GM19372 (cell line): ENCODE results near the gene WNT11.

ENCODE experiments used
- ATAC-seq: cut with Tn5 transposase; IDR thresholded peaks from one replicate; pipeline ENCODE4 v1.9.1; 2021; ENCODE audit warnings: mild to moderate bottlenecking, low read depth, moderate library complexity; ENCODE audit not compliant: unreplicated experiment

Gene WNT11

DNA sequence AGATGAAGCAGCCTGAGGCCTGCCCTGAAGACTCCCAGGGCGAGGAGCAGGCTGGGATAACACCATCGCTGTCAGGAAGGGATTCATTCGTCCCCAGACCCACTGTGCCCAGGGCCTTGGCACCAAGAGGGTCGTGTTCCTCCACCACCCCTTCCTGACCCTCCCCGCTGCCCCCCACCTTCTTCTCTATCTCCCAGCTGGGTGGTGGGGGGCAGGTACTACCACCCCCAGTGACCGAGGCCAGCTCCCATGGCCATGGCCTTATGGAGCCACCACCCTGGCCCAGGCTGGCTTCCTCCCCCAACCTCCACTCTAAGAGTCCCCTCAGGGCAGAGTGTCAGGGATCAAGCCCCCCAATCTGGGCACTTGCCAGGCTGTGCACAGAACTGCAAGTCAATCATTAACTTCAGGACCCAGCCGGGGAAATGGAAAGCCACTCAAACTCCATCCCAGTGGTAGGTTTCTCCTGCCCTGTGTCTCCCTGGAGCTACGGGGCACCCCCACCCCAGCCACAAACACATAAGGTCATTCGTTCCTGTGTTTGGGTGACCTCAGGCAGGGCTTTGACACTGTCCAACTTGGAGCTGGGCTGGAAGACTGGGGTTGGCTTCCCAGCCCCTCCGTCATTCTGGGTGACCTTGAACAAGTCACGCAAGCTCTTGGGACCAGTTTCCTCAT, 33.3 kb upstream of the WNT11 start:
- no peak for ATAC-seq

DNA sequence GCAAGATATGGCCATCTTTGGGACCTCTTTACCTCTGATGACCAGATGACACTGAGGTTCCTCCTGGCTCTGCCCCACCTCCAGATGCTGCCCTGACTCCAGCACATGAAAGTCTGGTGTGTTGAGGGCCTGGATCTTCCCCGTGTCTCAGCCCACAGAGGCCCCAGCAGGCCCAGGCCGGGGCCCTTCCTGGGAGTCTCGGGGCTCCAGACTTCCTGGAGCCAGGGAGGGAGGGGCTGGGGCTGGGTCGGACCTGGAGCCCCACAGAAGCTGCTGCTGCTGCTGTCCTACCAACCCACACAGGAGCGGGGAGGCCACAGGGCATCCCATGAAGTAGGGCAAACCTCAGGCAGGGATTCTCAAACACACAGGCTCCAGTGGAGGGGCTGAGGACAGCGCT, 32.2 kb upstream of the WNT11 start:
- ATAC-seq = no peak

DNA sequence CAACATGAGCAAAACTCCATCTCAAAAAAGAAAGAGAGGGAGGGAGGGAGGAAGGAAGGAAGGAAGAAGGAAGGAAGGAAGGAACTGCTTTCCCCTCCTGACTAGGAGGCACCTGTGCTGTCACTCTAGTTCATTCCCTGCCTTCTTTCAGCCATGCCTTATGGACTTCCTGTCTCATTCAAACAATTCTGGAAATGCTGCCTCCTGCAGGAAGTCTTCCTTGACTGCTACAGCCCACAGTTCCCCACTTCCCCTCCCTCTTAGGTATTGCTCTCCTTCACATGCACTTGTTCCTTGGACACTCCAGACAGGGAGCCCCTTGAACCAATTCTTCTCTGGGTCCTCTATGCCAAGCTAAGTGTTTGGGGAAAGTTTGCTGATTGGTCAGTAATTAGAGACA, 31.6 kb upstream of the WNT11 start:
- no peak for ATAC-seq

DNA sequence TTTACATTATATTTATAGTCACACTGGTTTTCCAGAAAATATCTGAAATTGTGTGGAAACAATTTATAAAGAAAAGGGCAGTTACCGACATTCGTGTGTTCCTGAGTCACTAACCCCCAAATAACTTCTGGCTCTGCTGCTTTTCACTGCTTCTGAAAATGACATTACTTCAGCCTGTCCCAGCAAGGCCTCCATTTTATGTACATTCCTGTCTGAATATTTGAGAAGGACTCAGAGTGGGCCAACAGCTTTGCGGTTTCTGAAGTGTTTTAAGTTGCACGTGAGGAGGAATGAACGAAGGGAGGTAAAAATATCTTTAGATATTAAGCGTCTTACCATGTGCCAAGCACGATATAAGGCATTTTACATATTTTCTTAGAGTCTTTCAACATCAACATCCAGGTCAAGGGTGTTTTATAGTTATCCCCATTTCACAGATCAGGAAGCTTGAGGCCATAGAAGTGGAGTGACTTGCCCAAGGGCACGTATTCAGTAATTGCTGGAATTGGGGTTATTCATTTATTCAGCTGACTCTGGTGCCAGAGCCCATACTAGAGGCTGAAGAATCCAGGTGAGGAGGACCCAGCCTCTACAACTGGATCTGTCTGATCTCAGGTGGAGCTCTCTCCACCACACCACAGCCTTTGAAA, 30.8 kb upstream of the WNT11 start:
- no peak for ATAC-seq

DNA sequence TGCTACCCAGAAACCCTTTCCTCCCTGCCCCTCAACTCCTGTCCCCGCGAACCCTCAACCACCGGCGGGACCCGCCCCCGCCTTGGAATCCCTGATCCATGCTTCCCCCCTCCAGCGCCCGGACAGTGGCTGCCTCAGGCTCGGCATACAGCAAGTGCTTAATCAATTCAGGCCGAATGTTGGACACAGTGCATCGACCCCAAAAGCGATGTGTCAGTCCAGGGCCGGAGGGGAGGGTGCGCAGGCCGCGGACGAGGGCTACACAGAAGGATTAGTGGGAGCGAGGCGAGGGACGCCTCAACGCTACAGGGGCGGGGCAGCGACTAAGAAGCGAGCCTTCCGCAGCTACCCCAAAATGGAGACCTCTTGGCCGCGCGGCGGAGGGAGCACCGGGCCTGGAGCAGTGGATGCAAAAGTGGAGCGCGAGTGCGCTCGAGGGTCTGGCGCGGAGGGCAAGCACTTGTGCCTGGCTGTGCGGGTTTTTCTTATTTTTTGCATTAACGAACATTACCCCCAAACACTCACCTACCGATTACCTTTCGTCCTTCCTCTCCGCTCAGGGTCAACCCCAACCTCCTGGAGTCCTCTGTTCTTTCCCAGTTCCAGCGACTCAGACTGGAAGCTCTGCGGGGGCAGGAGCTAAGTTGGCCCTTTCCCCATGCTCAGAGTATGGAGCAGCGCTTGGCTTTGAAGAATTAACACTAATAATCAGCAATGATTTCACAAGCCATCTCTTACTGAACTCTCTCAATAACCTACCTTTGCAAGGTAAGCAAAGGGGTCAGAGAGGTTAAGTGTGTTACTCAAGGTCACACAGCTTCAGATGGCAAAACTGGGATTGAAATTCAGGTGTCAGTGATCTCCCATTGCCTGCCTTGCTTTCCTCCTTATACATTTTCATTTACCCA, 30.0 kb upstream of the WNT11 start:
- no peak for ATAC-seq

DNA sequence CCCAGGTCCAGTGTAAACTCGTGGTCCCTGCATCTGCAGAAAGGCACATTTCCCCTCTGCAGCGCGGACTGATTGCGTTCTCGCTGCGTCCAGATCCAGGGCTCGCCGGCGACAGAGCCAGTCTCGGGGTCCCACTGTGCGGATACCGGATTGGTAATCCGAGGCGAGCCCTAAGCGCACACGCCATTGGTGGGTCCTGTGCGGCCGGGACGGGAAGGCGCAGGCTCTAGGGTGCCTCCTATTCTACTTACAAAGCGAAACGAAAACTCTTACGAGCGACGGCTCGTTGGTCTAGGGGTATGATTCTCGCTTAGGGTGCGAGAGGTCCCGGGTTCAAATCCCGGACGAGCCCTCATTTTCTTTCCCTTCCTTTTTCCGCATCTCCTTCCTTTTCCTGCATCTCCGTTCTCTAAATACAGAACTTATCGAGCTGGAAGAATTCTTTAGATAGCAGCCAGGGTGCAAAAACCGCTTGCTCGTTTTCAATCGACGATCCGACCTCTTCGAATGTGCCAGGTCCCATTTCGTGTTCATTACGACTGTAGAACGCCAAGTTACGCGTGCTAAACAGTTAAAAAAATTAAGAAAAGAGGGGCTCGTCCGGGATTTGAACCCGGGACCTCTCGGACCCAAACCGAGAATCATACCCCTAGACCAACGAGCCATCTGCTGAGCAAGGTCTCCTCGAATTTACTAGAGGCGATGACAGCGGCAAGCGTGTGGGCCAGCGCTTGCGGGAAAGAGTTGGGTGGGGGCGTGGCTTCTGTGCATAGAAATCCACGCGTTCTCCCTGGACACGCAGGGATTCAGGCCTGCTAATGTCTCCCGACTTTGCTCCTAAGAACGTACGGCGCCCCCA, 29.2 kb upstream of the WNT11 start:
- ATAC-seq = peak; percentile 62

DNA sequence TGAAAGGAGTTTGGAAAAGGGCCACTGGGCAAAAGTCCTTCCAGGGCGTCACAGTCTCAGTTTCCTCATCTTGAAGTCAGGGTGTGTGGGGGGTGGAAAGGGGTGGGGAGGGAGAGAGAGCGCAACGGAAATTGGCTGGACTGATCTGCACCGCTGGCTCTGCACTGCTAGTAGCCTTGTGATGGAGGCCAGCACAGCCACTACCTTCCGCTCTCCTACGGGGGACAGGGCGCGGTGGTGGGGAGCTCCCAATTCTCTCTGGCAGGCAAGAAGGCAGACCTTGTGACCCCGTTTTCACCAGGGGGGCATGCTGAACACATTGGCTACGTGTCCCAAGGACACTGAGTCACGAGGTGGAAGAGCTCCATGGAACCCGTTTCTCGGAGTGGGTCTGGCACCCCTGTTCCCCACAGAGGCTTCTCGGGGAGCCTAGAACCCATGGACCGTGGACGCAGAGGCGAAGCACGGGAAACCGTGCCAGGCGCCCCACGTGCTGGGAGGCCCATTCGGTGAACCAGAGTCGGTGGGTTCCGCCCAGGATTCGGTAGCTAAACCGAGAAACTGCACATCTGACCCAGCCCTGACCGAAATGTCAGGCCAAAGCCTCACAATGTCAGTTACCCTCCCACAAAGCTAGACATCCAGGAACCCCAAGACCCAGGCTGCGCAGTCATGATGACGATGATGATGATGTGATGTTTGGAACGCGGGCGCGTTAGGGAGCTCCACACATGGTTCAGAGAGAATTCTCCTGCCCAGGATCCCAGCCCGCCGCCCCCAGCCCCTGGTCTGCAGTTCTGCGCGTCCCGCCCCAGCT, 28.3 kb upstream of the WNT11 start:
- ATAC-seq = peak; percentile 43

DNA sequence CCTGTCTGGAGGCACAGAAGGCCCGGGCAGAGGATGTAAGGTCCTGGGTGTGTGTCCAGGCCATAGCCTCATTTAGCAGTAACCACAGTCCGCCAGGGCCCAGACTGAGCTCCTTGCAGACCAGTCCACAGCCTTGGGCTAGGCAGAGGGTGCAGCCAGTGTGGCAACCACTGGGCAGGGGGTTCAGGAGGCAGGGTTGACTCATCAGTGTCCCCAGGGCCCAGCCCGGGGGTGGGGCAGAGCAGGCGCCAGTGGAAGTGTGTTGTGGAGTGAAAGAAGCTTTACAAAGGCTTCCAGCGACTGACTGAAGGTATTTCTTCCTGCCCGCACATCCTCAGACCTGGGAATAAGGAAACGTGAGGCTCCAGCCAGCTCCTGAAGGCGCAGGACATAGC, 27.7 kb upstream of the WNT11 start:
- ATAC-seq = no peak

DNA sequence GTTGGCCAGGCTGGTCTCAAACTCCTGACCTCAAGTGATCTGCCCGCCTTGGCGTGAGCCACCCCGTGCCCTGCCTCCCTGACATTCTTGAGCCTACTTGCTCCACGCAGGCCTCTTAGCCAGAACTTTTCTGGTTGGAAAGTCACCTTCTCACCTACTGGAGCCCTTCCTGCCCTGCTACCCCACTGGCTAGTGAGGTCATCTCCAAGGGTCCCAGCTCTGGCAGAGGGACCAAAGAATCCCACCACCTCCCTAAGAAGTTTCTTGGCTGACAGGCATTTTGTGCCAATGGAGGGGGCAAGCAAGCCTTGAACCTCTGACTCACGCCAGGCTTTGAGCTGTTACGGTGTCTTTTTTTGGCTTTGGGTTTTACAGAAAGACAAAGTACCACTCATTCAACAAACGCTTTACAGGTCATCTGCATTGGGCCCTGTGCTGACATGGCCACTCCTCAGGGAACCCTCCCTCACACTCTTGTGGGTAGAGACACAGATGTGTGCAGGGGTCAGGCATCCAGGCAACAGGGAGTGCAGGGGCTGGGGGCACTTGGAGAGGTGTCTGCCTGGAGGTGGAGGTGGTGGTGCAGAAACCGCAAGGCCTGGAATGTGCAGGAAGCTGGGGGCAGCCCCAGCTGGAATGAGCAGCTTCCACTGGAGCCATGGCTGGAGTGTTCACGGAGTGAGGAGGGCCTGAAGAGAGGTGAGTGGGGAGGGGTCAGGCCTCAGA, 27.1 kb upstream of the WNT11 start:
- no peak for ATAC-seq

DNA sequence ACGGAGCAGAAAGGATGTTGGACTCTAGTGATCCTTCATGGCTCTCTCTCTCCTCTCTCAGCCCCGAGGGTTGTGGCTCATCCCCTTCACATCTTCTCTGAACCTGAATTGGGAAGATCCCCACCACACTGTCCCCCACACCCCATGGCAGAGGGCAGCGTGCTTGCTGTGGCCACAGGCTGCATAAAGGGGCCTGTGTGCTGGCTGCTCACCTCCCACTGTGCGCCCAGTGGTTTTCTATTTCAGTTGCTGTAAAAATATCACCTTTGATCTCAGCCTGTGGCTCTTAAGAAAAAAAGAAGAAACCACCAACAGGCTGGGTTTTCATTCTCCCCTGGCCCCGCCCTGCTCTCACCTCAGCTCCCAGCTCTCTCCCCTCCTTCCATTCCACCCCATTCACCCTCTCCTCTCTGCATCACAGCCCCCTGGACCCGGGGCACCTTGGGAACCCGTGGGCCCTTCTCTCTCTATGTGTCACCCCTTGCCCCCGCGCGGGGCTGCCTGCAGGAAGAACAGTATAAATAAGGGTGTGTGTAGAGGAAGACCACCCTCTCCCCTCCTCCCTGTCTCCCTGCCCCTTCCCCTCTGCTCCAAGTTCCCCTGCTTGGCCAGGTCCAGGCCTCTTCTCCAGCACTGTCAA, 25.8 kb upstream of the WNT11 start:
- ATAC-seq = no peak

DNA sequence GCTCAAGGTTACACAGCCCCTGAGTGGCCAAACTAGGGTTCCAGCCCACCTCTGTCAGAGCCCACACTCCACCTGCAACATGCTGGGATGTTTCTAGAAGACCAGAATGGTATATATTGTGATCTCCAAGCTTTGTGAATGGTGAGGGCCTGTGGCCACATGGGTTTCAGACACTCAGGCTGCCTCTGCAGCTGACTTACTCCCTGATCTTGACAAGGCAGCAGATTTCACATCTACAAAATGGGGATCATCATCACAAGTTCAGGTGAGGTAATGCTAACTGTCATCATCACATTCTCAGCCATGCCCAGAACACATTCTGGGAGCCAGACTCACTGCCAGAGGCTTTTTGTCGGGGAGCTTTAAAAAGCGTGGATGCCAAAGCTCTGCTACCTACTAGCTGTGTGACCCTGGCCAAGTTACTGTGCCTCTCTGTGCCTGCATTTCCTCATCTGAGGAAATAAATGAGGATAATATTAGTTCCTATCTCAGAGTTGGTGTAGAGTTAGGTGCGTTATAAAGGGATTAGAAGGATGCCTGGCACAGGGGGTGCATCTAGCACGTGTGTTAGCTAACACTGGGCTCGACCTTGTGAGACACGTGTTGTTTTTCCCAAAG, 24.9 kb upstream of the WNT11 start:
- no peak for ATAC-seq

DNA sequence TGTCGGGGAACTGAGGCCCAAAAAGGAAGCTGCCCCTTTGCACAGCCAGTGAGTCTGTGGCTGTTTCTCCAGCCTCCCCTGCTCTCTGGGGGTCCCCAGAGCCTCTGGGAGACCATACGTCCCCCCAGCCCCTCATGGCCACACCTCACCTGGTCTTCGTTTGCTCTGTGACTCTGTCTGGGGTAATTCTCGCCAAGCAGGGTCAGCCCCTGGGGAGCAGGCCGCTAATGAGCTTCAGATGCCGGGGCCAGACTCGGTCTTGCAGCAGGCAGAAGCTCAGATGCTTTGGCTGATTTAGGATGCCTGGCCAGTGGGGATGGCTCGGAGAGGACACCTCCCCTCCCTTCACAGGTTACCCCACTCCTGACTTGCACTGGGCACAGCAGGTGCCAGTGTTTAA, 24.1 kb upstream of the WNT11 start:
- no peak for ATAC-seq

DNA sequence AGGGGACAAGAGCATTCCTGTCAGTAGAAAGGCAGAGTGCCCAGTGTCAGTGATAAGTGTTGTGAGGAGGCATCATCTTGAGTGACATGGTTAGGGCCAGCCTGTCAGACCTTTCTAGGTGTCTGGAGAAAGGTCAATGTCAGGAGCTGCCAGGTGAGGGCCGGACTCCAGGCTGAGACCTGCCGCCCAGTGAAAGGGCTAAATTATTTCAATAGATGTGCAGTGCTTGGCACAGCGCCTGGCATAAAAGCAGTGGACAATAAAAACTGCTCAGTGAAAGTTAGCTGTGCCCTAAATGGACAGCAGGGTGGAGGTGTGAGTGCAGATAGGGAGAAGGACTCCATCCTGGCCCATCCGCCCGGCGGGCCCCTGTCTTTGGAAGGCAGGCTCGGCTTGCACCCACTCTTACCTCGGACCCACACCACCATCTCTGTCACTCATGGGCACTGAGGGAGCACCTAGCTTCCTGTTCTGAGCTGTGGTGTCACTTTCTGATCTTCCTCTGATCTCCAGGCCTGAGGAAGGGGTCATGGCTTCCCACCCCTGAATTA, 23.5 kb upstream of the WNT11 start:
- no peak for ATAC-seq

DNA sequence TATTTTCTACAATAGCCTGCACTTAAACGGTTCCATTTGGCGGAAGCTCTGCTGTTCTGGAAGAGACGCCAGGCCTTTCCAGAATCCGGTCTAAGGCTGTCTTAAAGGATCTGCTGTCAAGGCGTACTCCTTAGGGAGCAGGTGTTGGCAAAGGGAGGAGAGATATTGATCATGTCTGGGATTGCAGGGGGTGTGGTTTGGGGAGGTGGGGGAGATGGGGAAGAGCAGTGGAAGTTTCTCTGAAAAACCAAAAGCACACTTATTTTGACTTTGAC, 22.5 kb upstream of the WNT11 start:
- no peak for ATAC-seq

DNA sequence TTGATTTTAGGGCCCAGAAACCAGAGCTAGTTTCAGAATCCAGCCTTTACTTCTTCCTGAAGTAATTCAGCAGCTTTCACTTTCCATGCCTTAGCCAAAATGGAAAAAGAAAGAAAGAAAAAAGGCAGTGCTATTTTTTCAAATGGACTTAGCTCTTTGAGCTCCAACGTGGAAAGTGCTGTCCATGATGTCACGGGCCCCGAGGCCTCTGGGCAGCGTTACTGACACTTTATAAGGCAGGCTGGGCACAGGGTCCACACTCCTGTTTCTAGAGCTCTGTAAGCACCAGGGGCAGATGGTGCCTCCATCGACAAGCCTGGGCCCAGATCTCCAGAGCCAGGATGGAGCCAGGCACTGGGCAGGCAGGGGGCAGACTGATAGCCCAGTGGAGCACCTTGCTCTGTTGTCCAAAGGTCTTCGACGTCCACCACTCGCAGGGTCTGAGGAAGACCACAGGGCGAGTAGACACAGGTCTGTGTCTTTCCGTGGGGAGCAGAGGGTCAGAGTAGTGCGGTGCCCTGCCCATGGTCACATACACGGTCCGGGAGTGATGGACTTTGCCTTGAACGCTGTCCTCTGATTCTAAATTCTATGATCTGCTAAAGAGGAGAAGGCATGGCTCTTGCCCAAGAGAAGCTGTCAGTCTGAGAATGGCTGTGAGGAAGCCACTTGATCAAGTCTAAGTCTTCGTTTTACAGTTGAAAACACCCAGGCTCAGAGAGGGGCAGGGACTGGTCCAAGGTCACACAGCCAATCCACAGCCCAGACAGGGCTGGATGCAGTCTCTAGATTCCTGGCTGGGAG, 22.0 kb upstream of the WNT11 start:
- no peak for ATAC-seq

DNA sequence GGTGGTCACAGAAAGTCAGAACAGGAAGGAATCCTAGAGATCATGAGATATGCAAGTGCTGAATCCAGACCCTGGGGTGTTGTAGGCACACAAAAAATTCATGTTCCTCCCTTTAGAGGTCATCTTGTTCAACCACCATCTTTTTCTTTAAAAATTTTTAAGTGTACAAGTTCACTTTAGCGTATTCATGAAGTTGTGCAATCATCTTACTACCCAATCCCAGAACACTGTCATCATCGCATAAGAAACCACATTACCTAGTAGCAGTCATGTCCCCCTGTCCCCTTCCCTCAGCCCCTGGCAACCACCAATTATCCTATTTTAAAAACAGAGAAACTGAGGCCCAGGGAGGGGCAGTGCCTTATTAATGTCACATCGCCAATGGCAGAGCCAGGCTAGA, 20.3 kb upstream of the WNT11 start:
- ATAC-seq = no peak

DNA sequence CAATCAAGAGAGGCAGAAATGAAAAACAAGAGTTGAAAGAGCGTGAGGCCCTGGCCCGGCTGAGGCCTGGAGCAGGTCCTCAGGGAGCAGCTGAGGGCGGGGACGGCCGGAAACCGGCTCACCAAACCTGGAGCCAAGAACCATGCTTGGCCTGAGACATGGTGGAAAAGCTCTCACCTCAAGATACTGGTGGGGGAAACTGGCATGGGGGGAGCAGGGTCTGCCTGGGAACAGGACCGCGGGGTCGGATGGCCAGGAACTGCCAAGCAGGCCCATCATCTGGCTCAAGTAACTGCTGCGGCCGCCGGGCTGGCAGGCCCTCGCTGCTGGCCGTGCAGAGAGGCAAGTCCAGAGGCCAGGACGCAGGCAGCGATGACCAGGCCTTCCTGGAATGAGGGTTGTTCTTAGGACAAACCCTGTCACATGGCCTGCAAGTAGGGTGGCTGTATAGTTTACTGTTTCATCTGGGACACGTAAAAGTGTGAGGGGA, 18.9 kb upstream of the WNT11 start:
- ATAC-seq = no peak
